ENCODE results near the gene AFAP1L1.

AFAP1L1 gene

GRCh38 chr5:149380466-149381121 lies 108.9 kb downstream of the AFAP1L1 start:
- Histone ChIP-seq H3K79me2 (ENCODE audit: low read length) (no peaks in the 10 kb centered on the region), H2AFZ (ENCODE audit: low read length) (no peak overlapping the region), H3K9me3 (replicated peaks; ENCODE audit: insufficient read depth, low read length) (no peaks in the 10 kb centered on the region), H4K20me1 (ENCODE audit: insufficient read depth, low read length) (no peaks in the 10 kb centered on the region), H3K9ac (ENCODE audit: low read length) (no peak overlapping the region), H3K9me2 (replicated peaks; ENCODE audit: insufficient read depth, low read length) (no peaks in the 10 kb centered on the region), H3K4me1 (ENCODE audit: low read length) (no peaks in the 10 kb centered on the region), H3K27ac (ENCODE audit: low read length) (no peak overlapping the region), H3F3A (ENCODE audit: insufficient read depth, low read length) (no peaks in the 10 kb centered on the region), H3K4me3 (ENCODE audit: low read length) (no peak overlapping the region), H3K4me2 (ENCODE audit: low read depth, low read length) (no peak overlapping the region), H3K27me3 (replicated peaks; ENCODE audit: insufficient read depth, low read length) (no peaks in the 10 kb centered on the region), H3K36me3 (replicated peaks; ENCODE audit: insufficient read depth, low read length) (no peaks in the 10 kb centered on the region)
- DNase-seq: no peak
- TF ChIP-seq EZH2phosphoT487 (IDR thresholded peaks at IDR 0.05; ENCODE audit: low read length) (no peak), EZH2 (optimal IDR thresholded peaks at IDR 0.05; ENCODE audit: low read depth, low read length) (no peak)
- TF ChIP-seq, protein P1, sequence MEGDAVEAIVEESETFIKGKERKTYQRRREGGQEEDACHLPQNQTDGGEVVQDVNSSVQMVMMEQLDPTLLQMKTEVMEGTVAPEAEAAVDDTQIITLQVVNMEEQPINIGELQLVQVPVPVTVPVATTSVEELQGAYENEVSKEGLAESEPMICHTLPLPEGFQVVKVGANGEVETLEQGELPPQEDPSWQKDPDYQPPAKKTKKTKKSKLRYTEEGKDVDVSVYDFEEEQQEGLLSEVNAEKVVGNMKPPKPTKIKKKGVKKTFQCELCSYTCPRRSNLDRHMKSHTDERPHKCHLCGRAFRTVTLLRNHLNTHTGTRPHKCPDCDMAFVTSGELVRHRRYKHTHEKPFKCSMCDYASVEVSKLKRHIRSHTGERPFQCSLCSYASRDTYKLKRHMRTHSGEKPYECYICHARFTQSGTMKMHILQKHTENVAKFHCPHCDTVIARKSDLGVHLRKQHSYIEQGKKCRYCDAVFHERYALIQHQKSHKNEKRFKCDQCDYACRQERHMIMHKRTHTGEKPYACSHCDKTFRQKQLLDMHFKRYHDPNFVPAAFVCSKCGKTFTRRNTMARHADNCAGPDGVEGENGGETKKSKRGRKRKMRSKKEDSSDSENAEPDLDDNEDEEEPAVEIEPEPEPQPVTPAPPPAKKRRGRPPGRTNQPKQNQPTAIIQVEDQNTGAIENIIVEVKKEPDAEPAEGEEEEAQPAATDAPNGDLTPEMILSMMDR (IDR thresholded peaks at IDR 0.05; ENCODE audit: low read length): no peak

DNA sequence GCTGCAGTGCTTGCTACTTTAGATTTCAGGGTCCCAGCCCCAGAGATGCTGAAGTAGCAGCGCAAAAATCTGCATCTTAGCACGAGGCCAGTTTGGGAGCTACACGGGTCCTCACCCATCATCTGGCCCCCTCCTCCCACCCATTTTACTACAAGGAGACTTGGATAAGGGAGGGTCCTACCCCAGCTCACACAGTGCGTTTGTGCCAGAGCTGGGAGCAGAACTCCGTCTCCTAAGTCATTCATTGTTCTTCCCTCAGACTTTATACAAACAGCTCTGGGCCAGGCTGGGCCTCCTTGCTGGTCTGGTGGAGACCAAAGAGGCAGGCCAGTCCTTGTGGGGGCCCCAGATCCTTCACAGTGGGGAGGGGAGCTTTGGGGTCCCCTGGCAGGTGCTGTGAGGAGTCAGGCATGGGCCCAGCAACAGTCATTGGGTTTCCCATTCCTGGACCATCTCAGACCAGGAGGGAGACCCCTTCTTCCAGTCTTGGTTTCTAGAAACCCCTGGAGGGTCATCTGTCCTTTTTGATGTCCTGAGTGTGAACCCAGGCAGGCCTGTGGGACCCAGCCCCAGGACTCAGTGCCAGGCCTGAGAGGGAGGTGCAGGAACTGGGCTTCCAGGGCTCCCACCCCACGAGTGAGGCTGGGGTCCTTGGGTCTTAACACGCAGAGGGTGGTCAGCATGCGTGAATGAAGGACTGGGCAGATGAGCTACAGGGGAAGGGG lies 109.8 kb downstream of the AFAP1L1 start:
- Histone ChIP-seq H3K27me3 (replicated peaks; ENCODE audit: insufficient read depth, low read length) (no peaks in the 10 kb centered on the region), H3K9me2 (replicated peaks; ENCODE audit: insufficient read depth, low read length) (no peaks in the 10 kb centered on the region), H3K9ac (ENCODE audit: low read length) (no peak overlapping the region), H3K27ac (ENCODE audit: low read length) (no peak overlapping the region), H3K4me1 (ENCODE audit: low read length) (no peaks in the 10 kb centered on the region), H4K20me1 (ENCODE audit: insufficient read depth, low read length) (no peaks in the 10 kb centered on the region), H3K36me3 (replicated peaks; ENCODE audit: insufficient read depth, low read length) (no peaks in the 10 kb centered on the region), H3F3A (ENCODE audit: insufficient read depth, low read length) (no peaks in the 10 kb centered on the region), H2AFZ (ENCODE audit: low read length) (peak overlapping the region; percentile 46), H3K79me2 (ENCODE audit: low read length) (no peaks in the 10 kb centered on the region), H3K9me3 (replicated peaks; ENCODE audit: insufficient read depth, low read length) (no peaks in the 10 kb centered on the region), H3K4me2 (ENCODE audit: low read depth, low read length) (no peak overlapping the region), H3K4me3 (ENCODE audit: low read length) (no peak overlapping the region)
- DNase-seq: no peak
- TF ChIP-seq, protein P1 (IDR thresholded peaks at IDR 0.05; ENCODE audit: low read length): no peak
- no peak for TF ChIP-seq EZH2 (optimal IDR thresholded peaks at IDR 0.05; ENCODE audit: low read depth, low read length)
- TF ChIP-seq EZH2phosphoT487 (IDR thresholded peaks at IDR 0.05; ENCODE audit: low read length): no peak

DNA sequence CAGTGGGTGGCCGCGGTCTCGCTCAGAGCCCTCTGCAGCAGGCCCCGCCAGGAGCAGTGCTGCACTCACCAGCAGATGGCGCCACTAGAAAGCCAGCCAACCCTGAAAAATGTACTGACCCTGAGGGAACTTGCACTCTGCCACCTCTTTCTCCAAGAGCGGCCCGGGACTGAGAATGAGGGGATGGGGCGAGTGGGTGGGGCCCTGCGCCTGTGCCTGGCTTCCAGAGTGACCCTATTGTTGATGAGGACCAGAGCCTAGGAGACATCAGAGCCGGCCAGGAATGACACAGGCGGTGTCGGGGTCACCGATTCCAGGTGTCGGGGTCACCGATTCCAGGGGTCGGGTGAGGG lies 110.3 kb downstream of the AFAP1L1 start:
- H2AFZ ChIP-seq (ENCODE audit: low read length): peak overlapping the region; percentile 46
- H3K36me3 ChIP-seq (replicated peaks; ENCODE audit: insufficient read depth, low read length): no peaks in the 10 kb centered on the region
- H3K27me3 ChIP-seq (replicated peaks; ENCODE audit: insufficient read depth, low read length): no peaks in the 10 kb centered on the region
- no peaks in the 10 kb centered on the region for H3F3A ChIP-seq (ENCODE audit: insufficient read depth, low read length)
- no peak for TF ChIP-seq EZH2 (optimal IDR thresholded peaks at IDR 0.05; ENCODE audit: low read depth, low read length)
- TF ChIP-seq, protein P1 (IDR thresholded peaks at IDR 0.05; ENCODE audit: low read length): peak; percentile 91
- DNase-seq: peak; percentile 56
- no peaks in the 10 kb centered on the region for H3K4me1 ChIP-seq (ENCODE audit: low read length)
- H3K9ac ChIP-seq (ENCODE audit: low read length): no peak overlapping the region
- no peak overlapping the region for H3K27ac ChIP-seq (ENCODE audit: low read length)
- H3K79me2 ChIP-seq (ENCODE audit: low read length): no peaks in the 10 kb centered on the region
- no peak overlapping the region for H3K4me2 ChIP-seq (ENCODE audit: low read depth, low read length)
- no peaks in the 10 kb centered on the region for H4K20me1 ChIP-seq (ENCODE audit: insufficient read depth, low read length)
- H3K9me3 ChIP-seq (replicated peaks; ENCODE audit: insufficient read depth, low read length): no peaks in the 10 kb centered on the region
- no peaks in the 10 kb centered on the region for H3K9me2 ChIP-seq (replicated peaks; ENCODE audit: insufficient read depth, low read length)
- no peak overlapping the region for H3K4me3 ChIP-seq (ENCODE audit: low read length)
